GM20431 (cell line): Measurements from ENCODE around the gene HOXC10.

ENCODE experiments used
- in situ Hi-C: fragments of 300-500 bp; cut with MseI, MboI; formaldehyde crosslinking; loops from one replicate; pipeline ENCODE4 v1.15.0; 2020; ENCODE audit warnings: low sequenced_read_pairs; ENCODE audit not compliant: unreplicated experiment

Gene HOXC10

DNA sequence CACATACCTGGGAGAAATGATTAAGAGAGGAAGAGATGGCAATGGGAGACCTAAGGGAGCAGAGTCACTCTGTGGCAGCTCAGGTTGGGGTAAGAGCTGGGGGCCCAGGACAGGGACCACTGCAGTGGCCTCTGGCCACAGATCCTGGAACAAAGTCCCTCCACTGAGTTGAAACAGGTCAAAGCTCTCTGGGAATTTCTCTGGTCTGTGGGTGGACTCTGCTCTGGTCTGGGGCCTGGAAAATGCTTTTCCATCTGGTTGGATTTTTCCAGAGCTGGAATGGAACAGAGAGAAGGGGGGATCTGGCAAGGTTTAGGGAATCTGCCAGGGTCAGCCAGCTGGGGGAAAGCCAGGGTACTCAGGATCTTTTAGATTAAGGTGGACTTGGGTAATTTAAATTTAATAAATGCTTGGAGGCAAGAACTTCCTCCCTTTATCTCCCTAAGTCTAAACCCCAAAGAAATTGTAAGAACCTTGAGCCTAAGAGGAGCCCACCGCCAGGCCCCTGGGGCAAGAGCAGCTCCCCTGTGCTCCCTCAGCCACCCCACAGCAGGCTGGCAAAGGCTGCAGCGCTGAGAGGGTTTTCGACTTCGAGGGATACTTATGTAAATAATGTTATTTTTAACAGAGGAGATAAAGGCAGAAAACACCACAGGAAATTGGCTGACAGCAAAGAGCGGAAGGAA lies 3.7 kb downstream of the HOXC10 start:
- in situ Hi-C loops, result no loop called here

DNA sequence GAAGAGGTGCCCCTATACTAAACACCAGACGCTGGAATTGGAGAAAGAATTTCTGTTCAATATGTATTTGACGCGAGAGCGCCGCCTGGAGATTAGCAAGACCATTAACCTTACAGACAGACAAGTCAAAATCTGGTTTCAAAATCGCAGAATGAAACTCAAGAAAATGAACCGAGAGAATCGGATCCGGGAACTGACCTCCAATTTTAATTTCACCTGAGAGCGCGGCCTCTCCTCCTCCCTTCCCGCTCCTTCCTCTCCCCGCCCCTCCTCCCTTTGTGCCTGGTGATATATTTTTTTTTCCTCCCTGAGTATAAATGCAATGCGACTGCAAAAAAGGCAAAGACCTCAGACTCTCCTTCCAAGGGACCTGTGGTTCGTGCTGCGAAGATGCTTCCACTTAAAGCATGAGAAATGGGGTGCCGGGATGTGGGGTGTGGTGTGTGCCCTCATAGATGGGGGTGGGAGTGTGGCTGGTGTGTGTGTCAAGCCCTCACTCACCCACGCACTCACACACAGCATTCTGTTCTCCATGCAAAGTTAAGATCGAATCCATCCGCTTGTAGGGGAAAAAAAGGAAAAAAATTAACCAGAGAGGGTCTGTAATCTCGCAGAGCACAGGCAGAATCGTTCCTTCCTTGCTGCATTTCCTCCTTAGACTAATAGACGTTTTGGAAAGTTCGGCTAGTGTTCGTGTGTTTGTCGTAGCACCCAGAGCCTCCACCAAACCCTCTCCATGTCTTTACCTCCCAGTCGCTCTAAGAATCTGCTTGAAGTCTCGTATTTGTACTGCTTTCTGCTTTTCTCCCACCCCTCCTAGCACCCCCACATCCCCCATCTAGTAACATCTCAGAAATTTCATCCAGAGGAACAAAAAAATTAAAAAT lies 4.5 kb downstream of the HOXC10 start:
- in situ Hi-C loops, result loop anchor here (10.0 kb wide), 1 partner anchor 215 kb away; no protein-coding TSS in a partner anchor

DNA sequence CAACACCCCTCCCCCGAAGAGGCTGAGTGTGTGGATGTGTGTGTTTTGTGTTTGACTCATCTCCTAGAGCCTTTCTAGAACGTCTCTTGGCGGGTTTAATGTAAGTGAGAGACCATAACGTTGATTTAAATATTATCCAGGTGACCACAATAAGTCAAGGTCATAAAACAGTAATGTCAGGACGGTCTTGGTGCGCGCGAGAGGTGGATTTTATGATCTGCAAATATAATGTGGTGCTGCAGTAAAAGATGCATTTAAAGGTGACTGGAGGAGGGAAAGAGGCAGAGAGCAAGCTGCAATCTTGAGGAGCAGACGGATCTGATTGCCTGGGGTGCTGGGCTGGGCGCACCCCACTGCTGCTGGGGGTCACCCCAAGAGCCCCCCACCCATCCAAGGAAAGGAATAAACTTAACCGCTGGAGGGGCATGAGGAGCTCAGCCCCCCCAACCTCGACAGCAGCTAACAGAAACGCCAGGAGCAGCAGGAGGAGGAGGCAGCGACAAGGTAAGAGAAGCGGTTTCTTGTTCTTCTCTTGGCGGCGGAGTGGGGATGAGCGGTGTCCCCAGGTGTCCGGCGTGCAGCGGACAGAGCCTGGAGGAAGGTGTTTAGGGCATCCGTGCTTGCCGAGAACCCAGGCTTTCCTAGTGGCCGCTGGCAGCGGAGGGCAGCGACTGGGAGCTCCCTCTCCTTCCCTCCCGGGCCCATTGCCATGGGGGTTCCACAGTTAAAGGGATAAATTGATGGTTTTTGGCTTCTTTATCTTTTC lies 5.5 kb downstream of the HOXC10 start:
- in situ Hi-C loops, result loop anchor here (10.0 kb wide), 1 partner anchor 214 kb away; no protein-coding TSS in a partner anchor

- in situ Hi-C loops, result loop anchor here (10.0 kb wide), 1 partner anchor 214 kb away; no protein-coding TSS in a partner anchor
Observed at GRCh38 chr12:53991077-53991460, 6.1 kb downstream of the HOXC10 start.

GRCh38 chr12:53992377-53992889 lies 7.5 kb downstream of the HOXC10 start:
- in situ Hi-C loops, result loop anchor here (10.0 kb wide), 1 partner anchor 212 kb away; no protein-coding TSS in a partner anchor

DNA sequence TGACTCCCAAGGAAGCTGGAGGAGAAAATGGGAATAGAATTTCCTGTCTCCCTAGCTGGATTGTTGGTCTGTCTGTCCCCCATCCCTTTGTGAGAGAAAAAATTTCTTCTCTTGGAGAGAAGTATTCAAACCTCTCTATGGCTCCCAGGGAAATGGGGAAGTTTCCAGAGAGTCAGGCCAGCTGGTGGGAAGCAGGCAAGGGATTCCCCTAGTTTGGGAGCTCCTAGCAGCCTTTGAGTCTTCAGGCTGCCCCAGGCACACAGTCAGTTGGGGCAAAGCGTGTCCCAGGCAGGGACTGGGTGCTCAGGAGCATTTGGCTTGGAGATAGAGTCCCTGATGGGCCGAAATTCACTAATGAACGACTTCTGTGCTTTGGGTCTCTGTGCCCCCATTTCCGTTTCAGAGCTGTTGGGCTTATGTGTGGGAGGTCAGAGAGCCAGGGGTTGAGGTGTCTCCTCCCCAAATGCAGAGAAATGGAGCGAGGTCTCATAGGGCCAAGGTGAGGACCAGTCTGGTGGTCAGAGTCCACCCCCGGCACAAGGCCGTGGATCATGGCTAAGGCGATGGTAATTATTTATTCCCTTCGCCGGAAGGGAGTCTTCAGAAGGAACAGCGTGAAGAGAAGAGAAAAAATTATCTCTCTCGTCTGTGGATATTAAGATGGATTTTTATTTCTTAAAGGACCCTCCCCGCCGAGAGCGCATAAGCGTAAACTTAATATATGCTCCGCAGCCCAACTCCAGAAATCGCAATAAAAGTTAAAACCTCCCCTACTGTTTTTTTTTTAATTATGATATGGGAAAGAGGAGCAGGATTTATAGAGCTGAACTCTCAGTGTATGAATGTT lies 8.4 kb downstream of the HOXC10 start:
- in situ Hi-C loops, result loop anchor here (10.0 kb wide), 1 partner anchor 211 kb away; no protein-coding TSS in a partner anchor

- in situ Hi-C loops, result loop anchor here (10.0 kb wide), 1 partner anchor 211 kb away; no protein-coding TSS in a partner anchor
Observed at GRCh38 chr12:53994009-53994263, 9.0 kb downstream of the HOXC10 start.

DNA sequence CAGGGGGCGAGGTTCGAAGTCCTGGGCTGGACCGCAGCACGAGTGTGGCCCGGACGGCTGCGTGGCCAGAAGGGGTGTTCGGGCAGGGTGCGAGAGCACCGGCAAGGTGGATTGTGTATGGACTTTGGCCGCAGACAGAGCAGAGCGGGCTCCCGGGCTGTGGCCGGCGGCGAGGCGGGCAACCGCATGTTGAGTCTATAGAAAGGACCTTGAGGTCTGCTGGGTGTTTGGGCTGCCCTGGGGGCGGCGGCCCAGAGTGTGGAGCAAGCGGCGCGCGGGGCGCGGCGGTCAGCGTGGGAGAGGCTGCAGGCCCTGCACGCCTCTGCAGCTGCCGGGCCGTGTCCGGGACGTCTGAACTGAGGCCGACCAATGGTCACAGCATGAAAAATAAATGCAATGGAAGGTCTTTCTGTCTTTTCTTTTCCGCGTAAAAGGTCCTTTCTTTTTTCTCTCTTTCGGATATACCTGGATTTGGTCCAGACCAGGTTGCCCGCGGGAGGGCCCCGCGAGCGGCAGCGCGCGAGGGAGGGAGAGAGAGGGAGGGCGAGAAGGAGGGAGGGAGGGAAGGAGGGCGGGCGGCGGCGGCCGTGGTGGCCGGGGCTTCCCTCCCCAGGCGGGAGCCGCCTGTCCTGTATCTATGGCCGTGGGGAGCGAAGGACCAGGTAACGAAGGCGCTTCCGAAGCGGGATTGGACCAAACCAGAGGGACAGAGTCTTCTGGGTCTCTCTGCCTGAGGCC lies 9.5 kb downstream of the HOXC10 start:
- in situ Hi-C loops, result loop anchor here (10.0 kb wide), 1 partner anchor 210 kb away; no protein-coding TSS in a partner anchor

DNA sequence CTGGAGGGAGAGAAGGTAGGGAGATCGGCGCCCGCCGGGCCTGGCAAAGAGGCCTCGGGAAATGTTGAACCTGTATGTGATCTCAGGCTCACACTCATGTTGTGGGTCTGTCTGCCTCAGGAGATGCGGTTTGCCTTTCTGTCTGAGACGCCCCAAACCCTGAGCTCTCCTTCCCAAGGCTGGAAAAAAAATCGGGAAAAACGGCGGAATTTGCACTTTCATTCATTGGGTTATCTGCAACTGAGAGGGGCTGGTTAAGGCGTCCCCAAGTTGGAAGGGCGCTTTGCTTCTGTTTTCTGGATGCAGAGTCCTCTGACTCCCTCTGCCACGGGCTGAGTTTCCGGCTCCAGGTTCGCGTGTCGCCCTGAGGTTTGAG lies 10.0 kb downstream of the HOXC10 start:
- in situ Hi-C loops, result loop anchor here (10.0 kb wide), 1 partner anchor 210 kb away; no protein-coding TSS in a partner anchor

GRCh38 chr12:53995378-53996239 lies 10.7 kb downstream of the HOXC10 start:
- in situ Hi-C loops, result loop anchor here (10.0 kb wide), 1 partner anchor 209 kb away; no protein-coding TSS in a partner anchor

DNA sequence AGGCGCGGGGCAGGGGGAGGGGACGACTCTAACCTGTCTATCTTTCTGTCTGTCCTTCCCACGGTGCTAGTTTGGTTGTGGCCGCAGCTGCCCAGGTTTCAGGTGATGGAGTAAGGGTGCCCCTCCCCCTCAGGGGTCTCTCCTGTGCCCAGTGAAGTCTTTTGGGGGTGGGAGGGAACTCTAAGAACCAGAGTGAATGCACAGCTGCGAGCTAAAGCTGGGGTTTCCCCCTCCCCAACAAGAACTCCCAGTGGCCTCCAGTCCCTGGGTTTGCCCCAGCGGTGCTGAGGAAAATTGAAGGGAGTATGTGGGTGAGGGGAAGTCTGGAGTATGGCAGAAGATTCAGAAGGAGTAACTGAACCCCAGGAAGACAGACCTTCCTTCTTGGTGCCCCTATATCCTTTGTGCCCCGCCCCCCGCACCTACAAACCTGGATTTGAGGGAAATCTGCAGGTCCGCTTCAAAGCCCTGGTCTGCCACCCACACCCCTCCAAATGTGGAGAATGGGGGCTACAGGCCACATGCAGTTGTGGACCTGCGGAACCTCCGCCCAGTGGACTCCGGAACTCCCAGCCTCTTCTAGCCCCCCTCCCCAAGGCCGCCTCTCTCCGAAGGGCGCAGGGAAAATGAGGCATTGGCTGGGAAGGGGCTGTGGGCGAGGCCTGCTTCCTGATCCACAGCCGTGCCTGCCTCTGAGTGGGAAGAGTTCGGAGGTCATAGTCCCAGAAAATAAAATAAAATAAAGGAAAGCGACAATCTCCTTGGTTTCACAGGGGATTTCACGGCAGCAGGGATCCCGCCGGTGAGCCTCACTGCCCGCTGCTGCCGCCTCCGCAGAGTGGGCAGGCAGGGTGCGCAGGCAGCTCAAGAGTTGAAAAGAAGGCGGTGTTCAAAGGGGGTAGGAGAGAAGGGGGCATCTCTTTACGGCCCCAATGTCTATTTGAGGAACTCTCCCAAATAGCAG lies 11.6 kb downstream of the HOXC10 start:
- in situ Hi-C loops, result loop anchor here (10.0 kb wide), 1 partner anchor 208 kb away; no protein-coding TSS in a partner anchor

DNA sequence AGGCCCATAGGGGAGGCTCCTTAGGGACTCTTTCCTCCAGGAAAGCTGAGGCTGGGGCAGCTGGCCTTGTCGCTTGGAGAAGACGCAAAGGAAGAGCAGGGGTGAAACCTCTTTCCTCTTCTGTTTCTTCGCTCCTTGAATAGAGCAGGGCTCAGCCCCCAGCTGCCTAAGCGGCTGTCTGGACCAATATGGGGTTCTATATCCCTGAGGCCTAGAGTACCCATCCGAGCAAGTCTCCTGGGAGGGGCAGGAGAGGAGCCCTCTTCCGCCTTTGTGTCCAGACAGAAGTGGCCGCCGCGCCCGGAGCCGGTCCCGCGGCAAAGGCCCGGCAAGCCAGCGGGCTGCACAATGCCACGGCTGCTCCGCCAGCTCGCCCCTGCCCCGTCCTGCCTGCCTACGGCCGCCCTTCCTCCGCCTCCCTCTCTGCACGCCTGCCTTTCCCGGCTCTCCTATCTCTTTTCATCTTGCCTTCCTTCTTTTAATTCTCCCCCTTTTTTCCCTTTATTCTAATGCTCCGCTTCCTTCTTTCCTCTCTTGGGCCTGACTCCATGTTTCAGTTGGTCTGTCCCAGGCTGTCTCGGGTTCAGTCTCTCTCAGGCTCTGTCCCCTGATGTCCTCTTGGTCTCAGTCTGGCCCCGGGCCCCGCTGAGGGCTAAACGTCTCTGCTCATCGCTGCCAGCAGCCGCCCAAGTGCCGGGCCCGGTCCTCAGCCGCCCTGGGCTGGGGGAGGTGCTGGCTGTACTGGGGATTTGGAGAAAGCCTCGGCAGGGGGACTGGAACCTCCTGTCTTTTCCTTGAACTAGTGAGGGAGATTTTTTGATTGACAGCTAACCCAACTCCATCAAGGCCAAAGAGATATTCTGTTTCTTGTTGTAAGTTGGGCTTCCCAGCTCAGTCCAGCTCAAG lies 12.5 kb downstream of the HOXC10 start:
- in situ Hi-C loops, result loop anchor here (10.0 kb wide), 1 partner anchor 207 kb away; no protein-coding TSS in a partner anchor

- in situ Hi-C loops, result loop anchor here (10.0 kb wide), 1 partner anchor 206 kb away; no protein-coding TSS in a partner anchor
Observed at GRCh38 chr12:53998110-53998899, 13.4 kb downstream of the HOXC10 start.

DNA sequence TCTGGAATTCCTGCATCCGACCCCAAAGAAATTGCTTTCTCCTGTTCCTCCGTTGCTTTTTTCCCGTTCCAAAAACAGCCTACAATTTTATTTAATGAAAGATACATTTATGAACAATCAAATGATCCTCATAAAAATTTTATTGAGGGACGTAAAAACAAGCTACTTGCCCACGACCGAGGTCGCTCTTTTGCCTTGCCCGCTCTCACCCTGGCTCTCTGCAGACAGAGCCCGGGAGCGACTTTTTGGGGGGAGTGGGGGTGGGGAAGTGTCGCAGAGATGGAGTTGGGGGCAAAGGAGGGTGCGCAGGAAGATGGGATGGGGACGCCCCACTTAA lies 13.9 kb downstream of the HOXC10 start:
- in situ Hi-C loops, result loop anchor here (10.0 kb wide), 1 partner anchor 206 kb away; no protein-coding TSS in a partner anchor
